GM12878 (cell line): ENCODE data around the gene CTSH.

Experiments used
- BHLHE40 ChIP-seq, 2 experiments: fragments of 450-650 bp in 1 of 2; IDR thresholded peaks; 2 replicates each; pipeline ENCODE4 v1.6.1; 2011 to 2017; ENCODE audit warnings: low read depth in 2 of 2, borderline replicate concordance in 1 of 2, improper control_type of control experiment in 1 of 2, low read length in 1 of 2, mild to moderate bottlenecking in 1 of 2
- CTCF ChIP-seq, 3 experiments: IDR thresholded peaks in 2 of 3; conservative IDR thresholded peaks in 1 of 3; 2 replicates each; pipeline ENCODE4 v1.5.1; 2011; ENCODE audit warnings: low read depth in 3 of 3, low read length in 3 of 3, mild to moderate bottlenecking in 3 of 3, control low read depth in 2 of 3, moderate library complexity in 2 of 3, inconsistent platforms in 1 of 3, mixed read lengths in 1 of 3; ENCODE audit not compliant: control insufficient read depth in 2 of 3, insufficient read depth in 1 of 3; ENCODE audit errors: extremely low read depth in 1 of 3
- ELK1 ChIP-seq: IDR thresholded peaks from 2 replicates; pipeline ENCODE4 v1.6.1; 2012; ENCODE audit warnings: low read depth, low read length, improper control_type of control experiment
- EZH2 ChIP-seq: IDR thresholded peaks from 2 replicates; pipeline ENCODE4 v1.6.1; 2012; ENCODE audit warnings: low read depth, mild to moderate bottlenecking, control low read depth, inconsistent platforms, low read length, borderline replicate concordance; ENCODE audit not compliant: control insufficient read depth
- JUND ChIP-seq: IDR thresholded peaks from 2 replicates; pipeline ENCODE4 v1.6.1; 2012; ENCODE audit warnings: low read depth, mild to moderate bottlenecking, low read length, improper control_type of control experiment, moderate library complexity
- KDM1A ChIP-seq: fragments of 200-600 bp; sonication (generic); IDR thresholded peaks from 2 replicates; pipeline ENCODE4 v1.6.1; 2016; ENCODE audit warnings: borderline replicate concordance
- MYC ChIP-seq: IDR thresholded peaks from 2 replicates; pipeline ENCODE4 v1.6.1; 2011; ENCODE audit warnings: mild to moderate bottlenecking, low read length, moderate library complexity, inconsistent platforms; ENCODE audit not compliant: insufficient read depth, insufficient replicate concordance, insufficient read length, severe bottlenecking
- POLR2A ChIP-seq: IDR thresholded peaks from 2 replicates; pipeline ENCODE4 v1.6.1; 2011; ENCODE audit warnings: low read depth, mild to moderate bottlenecking, low read length
- POLR2AphosphoS5 ChIP-seq: IDR thresholded peaks from 2 replicates; pipeline ENCODE4 v1.6.1; 2011; ENCODE audit warnings: mild to moderate bottlenecking, low read length, inconsistent platforms
- RCOR1 ChIP-seq: conservative IDR thresholded peaks from 2 replicates; pipeline ENCODE4 v1.6.1; 2012; ENCODE audit warnings: low read depth, low read length, improper control_type of control experiment
- REST ChIP-seq: IDR thresholded peaks from 2 replicates; pipeline ENCODE4 v1.6.1; 2012; ENCODE audit warnings: mild to moderate bottlenecking, low read depth, low read length
- SMC3 ChIP-seq: IDR thresholded peaks from 2 replicates; pipeline ENCODE4 v1.6.1; 2011; ENCODE audit warnings: low read length, improper control_type of control experiment, borderline replicate concordance
- TCF7 ChIP-seq: IDR thresholded peaks from 2 replicates; pipeline ENCODE4 v1.6.1; 2014; ENCODE audit warnings: antibody characterized with exemption, borderline replicate concordance

- no peak for TF ChIP-seq REST
- TF ChIP-seq EZH2 = no peak
- TF ChIP-seq MYC = no peak
- no peak for TF ChIP-seq ELK1
- TF ChIP-seq JUND = no peak
- no peak for TF ChIP-seq POLR2A
- TF ChIP-seq TCF7 = no peak
- TF ChIP-seq POLR2AphosphoS5 = no peak
- TF ChIP-seq CTCF (IDR thresholded peaks at IDR 0.05 in 2 of 3, conservative IDR thresholded peaks at IDR 0.05 in 1 of 3; ENCODE audit: control insufficient read depth in 2 of 3, extremely low read depth in 1 of 3, insufficient read depth in 1 of 3, low read depth in 3 of 3, low read length in 3 of 3) = no peak
- TF ChIP-seq SMC3 = no peak
- TF ChIP-seq BHLHE40 (IDR thresholded peaks at IDR 0.05; ENCODE audit: borderline replicate concordance in 1 of 2, low read depth in 2 of 2, low read length in 1 of 2) = no peak
- TF ChIP-seq KDM1A = no peak
- no peak for TF ChIP-seq RCOR1
These were observed 41.1 kb upstream of the CTSH start for GRCh38 chr15:78985859-78986475.
